Measurements from ENCODE around the gene MTURN.
A peak's percentile ranks its signal among the peaks of the same experiment; 100 is the strongest.

The MTURN gene

GRCh38 chr7:30136117-30136731 lies 1.4 kb downstream of the MTURN start:
- DNase-seq: no peak

- no peak for DNase-seq
These were observed 2.1 kb downstream of the MTURN start for GRCh38 chr7:30136743-30137485.

GRCh38 chr7:30139836-30140384 lies 5.1 kb downstream of the MTURN start:
- no peak for DNase-seq

- no peak for DNase-seq
These were observed 5.7 kb downstream of the MTURN start for GRCh38 chr7:30140456-30140855.

- no peak for DNase-seq
These were observed 7.9 kb downstream of the MTURN start for GRCh38 chr7:30142710-30143109.

- DNase-seq: no peak
These were observed 9.0 kb downstream of the MTURN start for GRCh38 chr7:30143748-30144251.

- DNase-seq: no peak
These were observed 10.0 kb downstream of the MTURN start for GRCh38 chr7:30144657-30145306.

GRCh38 chr7:30145426-30145970 lies 10.7 kb downstream of the MTURN start:
- no peak for DNase-seq

- DNase-seq: no peak
These were observed 11.4 kb downstream of the MTURN start for GRCh38 chr7:30146127-30146612.

- no peak for DNase-seq
These were observed 12.4 kb downstream of the MTURN start for GRCh38 chr7:30147223-30147622.

GRCh38 chr7:30147785-30148184 lies 13.0 kb downstream of the MTURN start:
- no peak for DNase-seq

GRCh38 chr7:30148426-30148825 lies 13.6 kb downstream of the MTURN start:
- no peak for DNase-seq

- DNase-seq: peak; percentile 33 to 37
These were observed 14.2 kb downstream of the MTURN start for GRCh38 chr7:30148951-30149459.

- no peak for DNase-seq
These were observed 15.0 kb downstream of the MTURN start for GRCh38 chr7:30149640-30150272.

- DNase-seq: no peak
These were observed 15.9 kb downstream of the MTURN start for GRCh38 chr7:30150711-30151110.

- DNase-seq: no peak
These were observed 19.4 kb downstream of the MTURN start for GRCh38 chr7:30154111-30154587.

- no peak for DNase-seq
These were observed 20.7 kb downstream of the MTURN start for GRCh38 chr7:30155481-30155880.

GRCh38 chr7:30157204-30157603 lies 22.4 kb downstream of the MTURN start:
- DNase-seq: peak; percentile 27 to 37

GRCh38 chr7:30159163-30159562 lies 24.4 kb downstream of the MTURN start:
- no peak for DNase-seq

- peak in 1 of 2 donors; percentile 39 for DNase-seq
These were observed 24.9 kb downstream of the MTURN start for GRCh38 chr7:30159698-30160143.

- DNase-seq: no peak
These were observed 25.5 kb downstream of the MTURN start for GRCh38 chr7:30160329-30160728.

- DNase-seq: no peak
These were observed 27.3 kb downstream of the MTURN start for GRCh38 chr7:30162133-30162532.
